C4-2B (cell line): ENCODE data around the gene NAPG.
"Not testable (repeated sequence)": the region's sequence is repeated elsewhere in the genome, so short reads cannot be mapped to it uniquely, and the experiment has no call there.

Experiments
- H3K27ac ChIP-seq: fragments of 450-650 bp; 2 replicates; pipeline ENCODE4 v1.5.1; 2017
- ZFX ChIP-seq: fragments of 450-650 bp; IDR thresholded peaks from 2 replicates; pipeline ENCODE4 v1.6.1; 2017
- TF ChIP-seq, protein P1 (sequence below): fragments of 450-650 bp; conservative IDR thresholded peaks from 2 replicates; pipeline ENCODE4 v1.5.1; 2017; ENCODE audit warnings: mild to moderate bottlenecking

The NAPG gene

DNA sequence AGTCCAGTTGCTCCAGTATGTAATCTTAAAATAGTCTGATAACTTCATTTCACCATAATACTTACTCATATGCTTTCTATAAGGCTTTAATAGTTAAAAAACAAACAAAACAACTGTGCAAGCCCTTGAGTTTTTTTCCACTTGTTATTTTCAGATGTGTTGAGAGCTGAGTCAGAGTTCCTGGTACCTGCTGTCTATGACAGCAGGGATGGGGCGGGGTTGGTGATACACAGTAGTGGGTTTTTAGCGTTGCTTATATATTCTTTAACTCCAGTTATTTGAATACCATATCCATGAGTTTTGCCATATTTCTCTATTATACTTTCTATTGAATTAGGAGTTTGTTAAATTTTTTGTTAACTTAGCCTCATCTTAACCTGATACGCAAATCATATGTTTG, 5.0 kb downstream of the NAPG start:
- H3K27ac ChIP-seq = no peak overlapping the region
- no peak for TF ChIP-seq ZFX
- TF ChIP-seq, protein P1, sequence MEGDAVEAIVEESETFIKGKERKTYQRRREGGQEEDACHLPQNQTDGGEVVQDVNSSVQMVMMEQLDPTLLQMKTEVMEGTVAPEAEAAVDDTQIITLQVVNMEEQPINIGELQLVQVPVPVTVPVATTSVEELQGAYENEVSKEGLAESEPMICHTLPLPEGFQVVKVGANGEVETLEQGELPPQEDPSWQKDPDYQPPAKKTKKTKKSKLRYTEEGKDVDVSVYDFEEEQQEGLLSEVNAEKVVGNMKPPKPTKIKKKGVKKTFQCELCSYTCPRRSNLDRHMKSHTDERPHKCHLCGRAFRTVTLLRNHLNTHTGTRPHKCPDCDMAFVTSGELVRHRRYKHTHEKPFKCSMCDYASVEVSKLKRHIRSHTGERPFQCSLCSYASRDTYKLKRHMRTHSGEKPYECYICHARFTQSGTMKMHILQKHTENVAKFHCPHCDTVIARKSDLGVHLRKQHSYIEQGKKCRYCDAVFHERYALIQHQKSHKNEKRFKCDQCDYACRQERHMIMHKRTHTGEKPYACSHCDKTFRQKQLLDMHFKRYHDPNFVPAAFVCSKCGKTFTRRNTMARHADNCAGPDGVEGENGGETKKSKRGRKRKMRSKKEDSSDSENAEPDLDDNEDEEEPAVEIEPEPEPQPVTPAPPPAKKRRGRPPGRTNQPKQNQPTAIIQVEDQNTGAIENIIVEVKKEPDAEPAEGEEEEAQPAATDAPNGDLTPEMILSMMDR = no peak

GRCh38 chr18:10533111-10533510, 7.3 kb downstream of the NAPG start:
- H3K27ac ChIP-seq = no peak overlapping the region
- TF ChIP-seq, protein P1 = no peak
- no peak for TF ChIP-seq ZFX

- no peak overlapping the region for H3K27ac ChIP-seq
- TF ChIP-seq, protein P1 = no peak
- TF ChIP-seq ZFX = no peak
Measured at GRCh38 chr18:10536280-10536679, 10.5 kb downstream of the NAPG start.

GRCh38 chr18:10537765-10538164, 11.9 kb downstream of the NAPG start:
- no peak for TF ChIP-seq ZFX
- TF ChIP-seq, protein P1 = peak; percentile 51

DNA sequence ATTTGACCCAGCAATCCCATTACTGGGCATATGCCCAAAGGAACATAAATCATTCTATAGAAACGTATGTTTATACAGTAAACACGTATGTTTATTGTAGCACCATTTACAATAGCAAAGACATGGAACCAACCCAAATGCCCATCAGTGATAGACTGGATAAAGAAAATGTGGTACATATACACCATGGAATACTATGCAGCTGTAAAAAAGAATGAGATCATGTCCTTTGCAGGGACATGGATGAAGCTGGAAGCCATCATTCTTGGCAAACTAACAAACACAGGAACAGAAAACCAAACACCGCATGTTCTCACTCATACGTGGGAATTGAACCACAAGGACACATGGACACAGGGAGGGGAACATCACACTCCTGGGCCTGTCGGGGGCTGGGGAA, 13.3 kb downstream of the NAPG start:
- H3K27ac ChIP-seq = not testable (repeated sequence)

More at GRCh38 chr18:10537765-10538164, 11.9 kb downstream of the NAPG start:
- H3K27ac ChIP-seq = peak overlapping the region; percentile 48; the same call in 1 of the 2 replicates

DNA sequence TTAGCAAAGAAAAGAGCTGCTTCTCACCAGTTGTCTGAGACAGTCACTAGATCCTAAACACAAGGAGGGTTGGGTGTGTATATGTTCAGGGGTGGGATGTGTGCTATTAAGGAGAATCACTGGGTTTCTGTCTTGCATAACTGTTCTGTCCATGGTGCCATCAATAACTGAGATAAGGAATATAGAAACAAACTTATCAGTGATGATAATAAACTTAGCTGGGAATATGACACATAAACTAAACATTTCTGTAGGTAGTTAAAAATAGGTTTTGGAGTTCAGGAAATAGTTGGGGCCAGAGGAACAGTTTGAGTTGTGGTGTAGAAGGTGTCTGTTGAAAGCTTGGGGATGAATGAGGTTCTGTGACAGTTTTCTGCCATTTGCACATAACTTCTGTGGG, 17.4 kb downstream of the NAPG start:
- H3K27ac ChIP-seq = no peak overlapping the region
- TF ChIP-seq ZFX = no peak
- TF ChIP-seq, protein P1 = no peak

DNA sequence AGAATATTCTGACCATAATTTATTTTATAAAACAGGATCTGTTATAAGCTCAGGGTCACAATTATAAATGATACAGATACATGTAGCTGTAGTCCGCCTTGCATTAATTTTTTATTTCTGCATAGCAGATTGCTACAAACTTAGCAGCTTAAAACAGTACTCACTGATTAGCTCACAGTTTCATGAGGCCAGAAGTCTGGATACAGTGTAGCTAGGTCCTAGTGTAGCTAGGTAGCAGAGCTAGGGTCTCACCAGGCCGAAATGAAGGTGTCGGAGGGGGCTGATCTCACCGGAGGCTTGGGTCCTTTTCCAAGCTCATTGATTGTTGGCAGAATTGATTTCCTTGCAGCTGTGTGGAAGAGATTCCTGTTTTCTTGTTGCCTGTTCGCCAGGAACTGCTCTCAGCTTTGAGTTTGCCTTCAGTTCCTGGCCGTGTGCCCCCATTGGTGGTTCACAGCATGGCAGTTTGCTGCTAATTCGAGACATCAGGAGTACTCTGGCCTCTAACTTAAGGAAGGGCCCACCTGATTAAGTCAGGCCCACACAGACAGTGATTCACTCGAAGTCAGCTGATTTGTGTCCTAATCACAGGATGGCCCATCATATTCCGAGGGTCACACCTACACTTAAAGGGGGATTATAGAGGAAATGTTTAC, 18.4 kb downstream of the NAPG start:
- no peak overlapping the region for H3K27ac ChIP-seq
- TF ChIP-seq, protein P1 = no peak
- TF ChIP-seq ZFX = no peak
